Hematopoietic multipotent progenitor cell treated with erythropoietin and hydrocortisone succinate and interleukin-3 and kit ligand, for 4 days (in vitro differentiated cells): ENCODE measurements around the gene ADAM30.

Source experiments
- DNase-seq: peaks from one replicate; pipeline ENCODE4 v3.0.0-alpha.2; 2015

Gene ADAM30

GRCh38 chr1:119896303-119896702 is at the start of gene ADAM30:
Gene ADAM30, minus strand, starts transcription at chr1:119896515. Its CDS starts 179 bp downstream, at chr1:119896336.
- no peak for DNase-seq

GRCh38 chr1:119943216-119943615 is 46.9 kb upstream of the ADAM30 start:
- DNase-seq, result no peak

DNA sequence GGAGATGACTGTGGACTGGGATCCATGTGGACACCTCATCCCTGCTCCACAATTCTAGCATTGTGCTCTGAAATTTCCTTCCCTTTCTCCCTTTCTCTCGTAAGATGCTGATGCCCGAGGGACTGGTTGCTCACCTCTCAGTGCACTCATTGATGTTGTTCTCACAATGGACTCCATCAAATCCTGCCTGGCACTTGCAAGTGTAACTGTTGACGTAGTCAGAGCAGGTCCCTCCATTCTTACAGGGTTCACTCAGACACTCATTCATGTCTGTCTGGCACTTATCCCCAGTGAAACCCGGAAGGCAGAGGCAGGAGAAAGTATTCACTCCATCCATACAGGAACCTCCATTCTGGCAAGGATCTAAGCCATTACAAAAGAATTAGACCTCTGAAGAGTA is 45.1 kb upstream of the ADAM30 start:
- no peak for DNase-seq

- DNase-seq, result no peak
Measured at GRCh38 chr1:119940697-119941096, 44.4 kb upstream of the ADAM30 start.

DNA sequence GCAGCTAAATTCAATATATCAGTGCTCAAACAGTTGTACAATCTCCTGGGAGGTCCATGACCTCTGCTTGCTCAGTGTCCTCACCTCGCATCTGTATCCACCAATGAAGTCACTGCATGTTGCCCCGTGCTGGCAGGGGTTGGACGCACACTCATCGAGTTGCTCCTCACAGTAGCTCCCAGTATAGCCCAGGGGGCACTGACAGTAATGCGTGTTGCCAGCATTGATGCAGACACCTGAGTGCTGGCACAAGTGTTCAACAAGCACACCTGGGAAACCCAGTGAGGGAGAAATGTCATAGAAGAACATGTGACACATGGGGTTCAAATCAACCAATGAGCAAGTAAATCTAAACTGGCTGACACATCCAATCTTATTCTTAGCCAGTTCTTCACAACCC is 40.9 kb upstream of the ADAM30 start:
- no peak for DNase-seq

GRCh38 chr1:119935915-119936314 is 39.6 kb upstream of the ADAM30 start:
- DNase-seq, result no peak

GRCh38 chr1:119935373-119935772 is 39.1 kb upstream of the ADAM30 start:
- DNase-seq, result no peak

DNA sequence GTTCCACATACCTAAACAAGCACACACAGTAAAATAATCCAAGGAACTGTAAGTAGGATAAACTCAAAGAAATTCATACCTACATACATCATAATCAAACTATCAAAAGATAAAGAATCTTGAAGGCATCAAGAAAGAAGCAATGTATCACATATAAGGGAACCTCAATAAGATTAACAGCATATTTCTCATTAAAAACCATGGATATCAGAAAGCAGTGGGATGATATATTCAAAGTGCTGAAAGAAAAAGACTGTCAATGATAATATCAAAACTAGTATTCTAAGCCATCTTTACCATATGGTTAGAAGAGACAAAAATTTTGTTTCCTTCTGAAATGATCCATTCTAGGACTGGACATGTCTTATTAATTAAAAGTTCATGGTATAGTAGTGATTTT is 37.1 kb upstream of the ADAM30 start:
- DNase-seq, result no peak

DNA sequence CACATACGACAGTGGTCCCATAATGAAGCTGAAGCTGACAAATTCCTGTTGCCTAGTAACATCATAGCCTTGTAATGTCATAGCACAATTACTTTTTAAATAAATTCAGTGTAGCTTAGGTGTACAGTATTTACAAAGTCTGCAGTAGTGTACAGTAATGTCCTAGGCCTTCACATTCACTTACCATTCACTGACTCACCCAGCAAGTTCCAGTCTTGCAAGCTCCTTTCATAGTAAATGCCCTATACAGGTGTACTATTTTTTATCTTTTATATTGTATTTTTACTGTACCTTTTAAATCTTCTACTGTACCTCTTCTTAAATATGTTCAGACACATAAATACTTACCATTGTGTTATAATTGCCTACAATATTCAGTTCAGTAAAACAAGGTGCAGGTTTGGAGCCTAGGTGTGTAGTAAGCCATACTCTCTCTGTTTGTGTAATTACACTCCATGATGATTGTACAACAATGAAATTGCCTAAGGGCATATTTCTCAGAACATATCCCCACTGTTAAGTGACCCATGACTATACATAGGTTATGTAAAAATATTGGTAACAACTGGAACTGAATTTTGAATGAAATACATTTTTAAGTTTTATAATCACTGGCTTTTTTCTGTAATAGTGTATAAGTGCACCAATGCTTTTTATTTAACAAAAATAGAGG is 33.5 kb upstream of the ADAM30 start:
- no peak for DNase-seq

- no peak for DNase-seq
Measured at GRCh38 chr1:119926553-119926952, 30.2 kb upstream of the ADAM30 start.

- no peak for DNase-seq
Measured at GRCh38 chr1:119924948-119925898, 28.9 kb upstream of the ADAM30 start.

DNA sequence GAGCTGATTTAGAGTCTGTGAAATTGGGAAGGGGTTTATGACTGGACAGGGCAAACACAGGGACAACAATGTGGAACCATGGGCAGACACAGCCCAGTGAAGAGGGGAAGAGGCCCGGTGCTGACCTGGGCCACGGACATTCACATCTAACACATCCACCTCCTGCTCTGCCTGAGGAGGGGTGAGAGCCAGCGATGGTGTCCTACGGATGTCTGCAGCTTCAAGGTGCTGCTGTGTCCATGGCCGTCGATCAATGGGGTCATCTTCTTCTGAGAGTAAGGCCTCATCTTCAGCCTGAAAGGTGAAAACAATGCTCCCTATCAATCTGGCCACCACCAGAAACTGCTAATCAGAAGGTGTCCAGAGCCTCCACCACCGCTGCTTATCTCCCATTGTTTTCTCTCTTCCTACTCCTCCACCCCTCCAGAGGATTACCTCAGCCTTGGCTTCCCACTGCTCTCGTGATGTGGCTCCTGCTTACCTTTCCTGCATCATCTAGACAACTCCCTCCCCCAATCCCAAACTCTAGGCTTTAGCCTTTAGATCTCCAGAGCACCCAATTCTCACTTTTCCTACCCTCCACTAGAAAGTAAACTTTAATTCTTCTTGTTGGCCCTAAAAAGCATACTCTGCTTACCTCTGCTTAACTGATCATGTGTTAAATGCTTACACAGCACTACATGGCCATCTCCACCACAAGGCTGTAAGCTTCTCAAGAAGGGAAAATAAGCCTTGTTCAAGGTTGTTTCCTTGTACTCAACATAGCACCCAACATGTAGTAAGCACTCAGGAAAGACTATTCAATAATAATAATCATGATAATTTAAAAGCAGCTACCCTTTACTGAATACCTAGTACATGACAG is 24.0 kb upstream of the ADAM30 start:
- DNase-seq, result peak; percentile 7

GRCh38 chr1:119919241-119919640 is 22.9 kb upstream of the ADAM30 start:
- no peak for DNase-seq

DNA sequence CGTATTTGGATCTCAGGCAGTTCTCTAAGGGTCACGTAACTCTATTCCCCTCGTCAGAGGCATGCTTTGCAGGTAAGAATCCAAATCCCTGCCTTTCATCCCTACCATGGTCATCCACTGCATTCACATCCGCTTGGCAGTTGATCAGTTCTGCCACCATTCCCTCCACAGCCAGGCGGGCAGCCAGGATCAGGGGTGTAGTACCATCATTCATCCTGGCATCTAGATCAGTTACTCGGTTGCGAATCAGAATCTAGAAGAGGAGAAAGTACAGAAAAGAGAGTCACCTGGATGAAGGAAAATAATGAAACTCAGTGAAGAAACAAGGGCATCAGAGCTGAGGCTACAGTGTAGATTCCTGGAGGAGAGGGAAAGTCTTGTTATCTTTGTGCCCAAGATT is 22.0 kb upstream of the ADAM30 start:
- DNase-seq, result no peak

GRCh38 chr1:119917304-119918055 is 21.2 kb upstream of the ADAM30 start:
- DNase-seq, result no peak

DNA sequence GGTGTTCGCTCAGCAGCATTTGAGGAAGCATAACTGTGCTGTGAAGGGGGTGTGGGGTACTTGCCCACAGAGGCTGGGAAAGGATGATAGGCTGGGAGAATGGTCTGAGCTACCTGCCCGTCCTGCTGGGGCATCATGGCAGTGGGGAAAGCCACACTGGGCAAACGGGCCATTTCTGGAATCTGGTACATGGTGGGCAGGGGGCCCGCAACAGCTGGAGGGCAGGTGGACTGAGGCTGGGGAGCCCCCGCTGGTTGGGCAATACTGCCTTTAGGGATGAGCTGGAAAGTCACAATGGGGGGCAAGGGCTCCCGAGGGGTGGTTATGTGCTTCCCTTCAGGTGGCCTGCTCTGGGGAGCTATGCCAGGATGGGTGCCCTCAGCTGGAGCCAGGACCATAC is 19.2 kb upstream of the ADAM30 start:
- no peak for DNase-seq

GRCh38 chr1:119914071-119914470 is 17.8 kb upstream of the ADAM30 start:
- DNase-seq, result no peak

- DNase-seq, result no peak
Measured at GRCh38 chr1:119912963-119913362, 16.6 kb upstream of the ADAM30 start.

DNA sequence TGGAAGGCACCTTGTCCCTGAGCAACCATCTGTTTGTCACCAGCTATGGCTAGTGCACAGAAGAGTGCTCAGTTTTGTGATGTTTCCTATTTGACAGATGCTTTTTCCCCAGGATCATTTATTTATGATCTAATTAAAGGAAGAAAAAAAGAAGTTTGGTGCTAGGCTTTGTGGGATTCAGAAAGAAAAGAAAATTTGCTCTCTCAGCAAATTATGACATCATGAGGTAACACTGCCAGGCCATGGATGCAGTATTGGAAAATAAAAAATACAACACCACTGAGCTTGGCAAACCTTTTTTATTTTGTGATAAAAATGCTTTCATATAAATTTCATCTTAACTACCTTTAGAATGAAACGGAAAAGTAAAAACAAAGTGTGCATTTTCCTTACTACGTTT is 15.5 kb upstream of the ADAM30 start:
- no peak for DNase-seq

GRCh38 chr1:119910618-119911017 is 14.3 kb upstream of the ADAM30 start:
- DNase-seq, result peak; percentile 68

GRCh38 chr1:119909890-119910596 is 13.7 kb upstream of the ADAM30 start:
- DNase-seq, result no peak

DNA sequence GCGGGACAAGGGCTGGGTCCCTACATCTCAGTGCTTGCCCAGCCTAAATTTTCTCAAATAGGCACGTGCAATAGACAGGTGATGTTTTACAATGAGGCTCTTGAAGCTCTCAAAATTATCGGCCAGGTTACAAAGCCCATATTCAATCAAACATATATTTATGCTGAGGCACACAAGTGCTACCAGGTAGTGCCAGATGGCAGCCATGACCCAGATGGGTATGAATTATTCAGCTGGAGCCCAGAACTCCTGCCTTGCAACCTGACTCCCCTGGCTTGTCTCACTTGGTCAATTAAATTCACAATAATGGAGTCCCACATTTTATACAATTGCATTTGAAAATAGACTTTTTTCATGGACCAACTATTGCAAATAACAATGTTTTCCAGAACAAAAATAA is 12.3 kb upstream of the ADAM30 start:
- DNase-seq, result no peak
